Mesothelial cell of epicardium (in vitro differentiated cells): ENCODE results near the gene CTF1. TPM values are rescaled to one million over a fixed set of nuclear protein-coding genes. Genes with fewer than 3 reads are reported as not detected.
A peak's percentile ranks its signal among the peaks of the same experiment; 100 is the strongest.

Experiments
- DNase-seq, 2 experiments: peaks; one replicate each; pipeline ENCODE4 v3.0.0; 2021; ENCODE audit warnings: low spot score in 2 of 2; ENCODE audit not compliant: unreplicated experiment in 2 of 2
- H3K27ac Mint-ChIP-seq: 2 replicates; pipeline ENCODE4 v1.8.0; 2021; ENCODE audit warnings: mixed read lengths
- H3K27me3 Mint-ChIP-seq: 2 replicates; pipeline ENCODE4 v1.8.0; 2021; ENCODE audit warnings: low read depth, mixed read lengths
- H3K36me3 Mint-ChIP-seq: 2 replicates; pipeline ENCODE4 v1.8.0; 2021; ENCODE audit warnings: mixed read lengths
- H3K4me1 Mint-ChIP-seq: 2 replicates; pipeline ENCODE4 v1.8.0; 2021; ENCODE audit warnings: mixed read lengths
- H3K4me3 Mint-ChIP-seq: 2 replicates; pipeline ENCODE4 v1.8.0; 2021; ENCODE audit warnings: mild to moderate bottlenecking, moderate library complexity, mixed read lengths
- H3K9me3 Mint-ChIP-seq: 2 replicates; pipeline ENCODE4 v1.8.0; 2021; ENCODE audit warnings: mixed read lengths
- total RNA-seq: library from RNA; stranded (reverse); gene quantifications from 3 replicates; pipeline ENCODE4 v1.2.1, GENCODE V29; 2021
- TF ChIP-seq, protein P1 (sequence below): fragments of 200-600 bp; sonication (generic); IDR thresholded peaks from one replicate; pipeline ENCODE4 v1.5.0; 2021; ENCODE audit warnings: antibody characterized with exemption; ENCODE audit not compliant: unreplicated experiment

CTF1 gene
- total RNA-seq, 1 donor from 2014 or later: 9.1 TPM

DNA sequence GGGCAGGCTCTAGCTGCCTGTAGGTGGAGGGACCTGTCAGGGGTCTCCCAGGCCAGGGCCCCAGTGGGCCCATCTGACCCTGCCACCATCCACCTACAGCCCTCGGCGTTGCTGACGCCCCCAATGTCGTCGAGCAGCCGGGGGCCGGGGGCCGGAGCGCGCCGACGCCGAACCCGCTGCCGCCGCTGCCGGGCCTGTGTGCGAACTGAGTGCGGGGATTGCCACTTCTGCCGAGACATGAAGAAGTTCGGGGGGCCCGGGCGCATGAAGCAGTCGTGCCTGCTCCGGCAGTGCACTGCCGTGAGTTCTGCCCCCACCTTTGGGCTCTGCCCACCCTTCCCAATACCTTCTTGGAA, 29.2 kb downstream of the CTF1 start:
- peaks cover 14% of the 10 kb centered on the region for H3K4me1 Mint-ChIP-seq
- H3K36me3 Mint-ChIP-seq: peaks cover 2% of the 10 kb centered on the region
- no peaks in the 10 kb centered on the region for H3K9me3 Mint-ChIP-seq
- DNase-seq: no peak
- peak overlapping the region; percentile 54 for H3K4me3 Mint-ChIP-seq
- TF ChIP-seq, protein P1, sequence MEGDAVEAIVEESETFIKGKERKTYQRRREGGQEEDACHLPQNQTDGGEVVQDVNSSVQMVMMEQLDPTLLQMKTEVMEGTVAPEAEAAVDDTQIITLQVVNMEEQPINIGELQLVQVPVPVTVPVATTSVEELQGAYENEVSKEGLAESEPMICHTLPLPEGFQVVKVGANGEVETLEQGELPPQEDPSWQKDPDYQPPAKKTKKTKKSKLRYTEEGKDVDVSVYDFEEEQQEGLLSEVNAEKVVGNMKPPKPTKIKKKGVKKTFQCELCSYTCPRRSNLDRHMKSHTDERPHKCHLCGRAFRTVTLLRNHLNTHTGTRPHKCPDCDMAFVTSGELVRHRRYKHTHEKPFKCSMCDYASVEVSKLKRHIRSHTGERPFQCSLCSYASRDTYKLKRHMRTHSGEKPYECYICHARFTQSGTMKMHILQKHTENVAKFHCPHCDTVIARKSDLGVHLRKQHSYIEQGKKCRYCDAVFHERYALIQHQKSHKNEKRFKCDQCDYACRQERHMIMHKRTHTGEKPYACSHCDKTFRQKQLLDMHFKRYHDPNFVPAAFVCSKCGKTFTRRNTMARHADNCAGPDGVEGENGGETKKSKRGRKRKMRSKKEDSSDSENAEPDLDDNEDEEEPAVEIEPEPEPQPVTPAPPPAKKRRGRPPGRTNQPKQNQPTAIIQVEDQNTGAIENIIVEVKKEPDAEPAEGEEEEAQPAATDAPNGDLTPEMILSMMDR: no peak
- no peak overlapping the region for H3K27ac Mint-ChIP-seq
- no peaks in the 10 kb centered on the region for H3K27me3 Mint-ChIP-seq

DNA sequence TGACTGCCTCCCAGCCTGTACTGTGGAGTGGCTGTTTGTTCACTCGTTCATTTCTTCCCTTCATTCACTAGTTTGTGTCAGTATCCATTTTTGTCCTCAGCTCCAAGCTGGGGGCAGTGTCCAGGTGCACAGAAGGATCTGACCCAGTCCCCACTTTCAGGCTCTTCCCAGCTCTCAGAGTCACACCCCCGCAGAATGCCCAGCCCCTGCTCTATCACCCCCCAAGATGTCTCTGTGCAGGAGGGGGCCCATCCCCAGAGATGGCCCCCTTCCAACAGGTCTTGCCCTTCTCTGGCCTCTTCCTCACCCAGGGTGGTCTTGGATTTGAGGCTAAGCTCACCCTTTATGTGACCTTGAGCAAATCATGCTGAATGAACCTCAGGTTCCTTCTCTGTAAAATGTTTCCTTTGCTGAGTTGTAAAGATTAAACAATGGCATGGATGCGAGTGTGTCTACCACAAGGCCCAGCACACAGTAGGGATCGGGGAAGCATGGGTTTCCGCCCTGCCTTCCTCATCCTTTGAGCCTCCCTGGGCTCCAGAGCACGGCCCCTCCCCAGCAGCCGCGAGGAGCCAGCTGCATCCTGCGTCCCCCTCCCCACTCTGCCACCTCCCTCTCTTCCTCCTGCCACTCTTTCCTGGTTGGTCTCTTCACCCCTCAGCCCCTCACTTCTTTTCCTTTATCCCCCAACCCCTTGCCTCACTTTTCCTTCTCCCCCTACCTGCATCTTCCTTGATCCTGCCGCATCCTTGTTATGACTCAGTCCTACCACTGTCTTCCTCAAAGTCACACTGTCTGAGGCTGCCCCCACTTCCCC, 29.8 kb downstream of the CTF1 start:
- no peaks in the 10 kb centered on the region for H3K27me3 Mint-ChIP-seq
- TF ChIP-seq, protein P1: no peak
- DNase-seq: no peak
- peak overlapping the region; percentile 54 for H3K4me3 Mint-ChIP-seq
- H3K4me1 Mint-ChIP-seq: peaks cover 14% of the 10 kb centered on the region
- H3K9me3 Mint-ChIP-seq: no peaks in the 10 kb centered on the region
- peaks cover 4% of the 10 kb centered on the region for H3K36me3 Mint-ChIP-seq
- peak overlapping the region; percentile 34 for H3K27ac Mint-ChIP-seq

DNA sequence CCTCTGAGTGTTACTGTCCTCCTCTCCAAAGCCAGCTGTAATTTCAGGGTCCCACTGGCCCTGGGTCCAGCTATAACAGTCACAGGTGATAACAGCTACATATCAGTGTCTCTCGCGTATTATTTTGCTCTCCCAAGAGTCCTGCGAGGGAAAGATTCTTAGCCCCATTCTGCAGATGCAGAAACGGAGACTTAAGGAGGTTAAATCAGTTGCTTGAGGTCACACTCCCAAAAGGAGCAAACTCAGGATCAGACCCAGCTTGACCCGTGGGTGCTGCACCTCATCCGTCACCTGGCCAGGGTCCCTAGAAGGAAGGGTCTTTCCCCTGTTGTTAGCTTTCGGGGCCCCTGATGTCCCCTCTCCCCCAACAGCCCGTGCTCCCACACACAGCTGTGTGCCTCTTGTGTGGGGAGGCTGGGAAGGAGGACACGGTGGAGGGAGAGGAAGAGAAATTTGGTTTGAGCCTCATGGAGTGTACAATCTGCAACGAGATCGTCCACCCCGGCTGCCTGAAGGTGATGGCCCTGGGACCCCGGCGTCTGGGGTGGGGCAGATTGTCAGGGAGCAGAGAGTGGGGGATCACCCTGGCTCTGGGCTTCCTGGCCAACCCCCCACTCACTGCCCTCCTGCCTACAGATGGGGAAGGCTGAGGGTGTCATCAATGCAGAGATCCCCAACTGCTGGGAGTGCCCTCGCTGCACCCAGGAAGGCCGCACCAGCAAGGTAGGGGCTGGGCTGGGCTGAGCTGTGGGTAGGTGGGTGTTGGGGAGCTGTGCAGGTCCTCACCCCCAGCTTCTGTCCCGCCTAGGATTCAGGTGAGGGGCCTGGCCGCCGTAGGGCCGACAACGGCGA, 30.7 kb downstream of the CTF1 start:
- H3K4me3 Mint-ChIP-seq: no peak overlapping the region
- H3K27ac Mint-ChIP-seq: peak overlapping the region; percentile 30

DNA sequence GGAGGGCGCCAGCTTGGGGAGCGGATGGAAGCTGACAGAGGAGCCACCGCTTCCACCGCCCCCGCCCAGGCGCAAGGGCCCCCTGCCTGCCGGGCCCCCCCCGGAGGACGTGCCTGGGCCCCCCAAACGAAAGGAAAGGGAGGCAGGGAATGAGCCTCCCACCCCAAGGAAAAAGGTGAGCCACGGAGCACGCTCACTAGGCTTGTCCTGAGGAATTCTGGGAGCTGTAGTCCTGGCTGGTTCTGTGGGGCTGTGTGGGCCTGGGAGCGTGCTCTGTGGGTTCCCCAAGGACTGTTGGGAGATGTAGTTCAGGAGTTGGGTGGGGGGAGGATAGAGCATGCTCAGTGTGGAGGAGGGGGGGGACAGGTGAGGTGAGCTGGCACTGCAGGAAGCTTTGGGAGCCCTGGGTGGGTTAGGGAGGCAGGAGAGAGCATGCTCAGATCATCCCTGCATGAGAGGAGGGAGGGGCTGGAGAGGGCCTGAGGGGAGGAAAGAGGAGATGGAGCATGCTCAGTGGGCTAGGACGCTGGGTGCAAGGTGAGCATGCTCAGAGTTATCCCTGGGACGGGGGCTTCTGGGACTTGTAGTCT, 31.5 kb downstream of the CTF1 start:
- Mint-ChIP-seq H3K4me1 (peaks cover 14% of the 10 kb centered on the region), H3K36me3 (peaks cover 12% of the 10 kb centered on the region), H3K27me3 (no peaks in the 10 kb centered on the region), H3K27ac (peak overlapping the region; percentile 21), H3K4me3 (no peak overlapping the region), H3K9me3 (no peaks in the 10 kb centered on the region)
- TF ChIP-seq, protein P1: no peak
- peak; percentile 44 to 67 for DNase-seq

More for the DNA sequence above, 30.7 kb downstream of the CTF1 start:
- Mint-ChIP-seq H3K9me3 (no peaks in the 10 kb centered on the region), H3K27me3 (no peaks in the 10 kb centered on the region), H3K36me3 (peaks cover 7% of the 10 kb centered on the region), H3K4me1 (peaks cover 14% of the 10 kb centered on the region)
- DNase-seq: no peak
- TF ChIP-seq, protein P1: no peak

DNA sequence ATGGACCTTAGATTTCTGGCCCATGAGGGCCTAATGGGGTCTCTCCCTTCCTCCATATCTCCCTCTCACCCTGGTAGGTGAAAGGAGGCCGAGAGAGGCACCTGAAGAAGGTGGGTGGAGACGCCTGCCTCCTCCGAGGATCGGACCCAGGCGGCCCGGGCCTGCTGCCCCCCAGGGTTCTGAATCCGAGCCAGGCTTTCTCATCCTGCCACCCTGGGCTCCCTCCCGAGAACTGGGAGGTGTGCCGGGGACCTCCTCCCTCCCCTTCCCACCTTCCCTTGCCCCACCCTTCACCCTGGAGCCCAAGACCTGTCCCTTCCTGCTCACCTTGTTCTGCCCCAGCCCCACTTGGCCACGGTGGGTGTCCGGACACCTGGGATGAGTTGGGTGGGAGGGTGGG, 32.0 kb downstream of the CTF1 start:
- Mint-ChIP-seq H3K4me1 (peaks cover 14% of the 10 kb centered on the region), H3K9me3 (no peaks in the 10 kb centered on the region), H3K36me3 (peaks cover 12% of the 10 kb centered on the region), H3K27me3 (no peaks in the 10 kb centered on the region), H3K4me3 (no peak overlapping the region), H3K27ac (no peak overlapping the region)
- no peak for DNase-seq
- TF ChIP-seq, protein P1: no peak
